NCI-H524 treated with DMSO at 0.1 percent for 48 hours (cell line): ENCODE measurements around the gene GNAI2.
"Not testable (repeated sequence)": the region's sequence is repeated elsewhere in the genome, so short reads cannot be mapped to it uniquely, and the experiment has no call there.

ENCODE experiments used
- DNase-seq: peaks from one replicate; lab custom pipeline; 2025; lab: John Stamatoyannopoulos, UW

GNAI2 gene

GRCh38 chr3:50245251-50245745 is 9.3 kb downstream of the GNAI2 start:
- DNase-seq: no peak

DNA sequence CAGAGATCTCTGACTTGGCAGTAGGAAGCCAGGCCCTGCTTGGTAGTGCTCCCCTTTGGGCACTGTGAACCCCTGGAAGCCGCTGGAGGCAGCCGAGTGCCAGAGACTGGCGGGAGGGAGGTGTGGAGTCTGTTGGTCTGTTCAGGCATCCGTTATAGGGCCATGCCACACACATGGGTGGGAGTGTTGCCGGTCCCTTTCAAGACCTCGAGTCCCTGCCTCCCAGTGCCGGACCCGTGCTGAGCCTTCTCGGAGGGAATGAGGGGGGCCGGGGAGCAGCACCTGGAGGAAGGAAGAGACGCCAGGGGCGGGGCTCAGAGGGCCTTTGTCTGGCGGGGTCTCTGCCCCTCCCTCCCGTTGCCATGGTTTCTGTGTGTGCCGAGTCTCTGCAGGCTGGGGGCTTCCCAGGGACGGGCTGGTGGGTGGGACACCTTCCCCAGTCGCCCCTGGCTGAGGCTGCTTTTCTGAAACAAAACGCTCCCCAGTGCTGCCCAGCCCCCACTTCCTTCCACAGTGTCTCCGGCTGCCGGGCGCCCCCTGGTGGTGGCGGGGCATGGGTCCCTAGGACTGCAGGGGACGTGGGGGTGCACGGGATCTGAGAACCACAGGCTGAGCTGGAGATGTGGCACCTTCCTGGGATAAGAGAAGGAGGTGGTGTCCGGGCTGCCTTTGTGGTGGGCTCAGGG is 10.0 kb downstream of the GNAI2 start:
- DNase-seq: no peak

GRCh38 chr3:50246517-50246954 is 10.5 kb downstream of the GNAI2 start:
- DNase-seq: no peak

GRCh38 chr3:50248387-50248786 is 12.4 kb downstream of the GNAI2 start:
- DNase-seq: no peak

DNA sequence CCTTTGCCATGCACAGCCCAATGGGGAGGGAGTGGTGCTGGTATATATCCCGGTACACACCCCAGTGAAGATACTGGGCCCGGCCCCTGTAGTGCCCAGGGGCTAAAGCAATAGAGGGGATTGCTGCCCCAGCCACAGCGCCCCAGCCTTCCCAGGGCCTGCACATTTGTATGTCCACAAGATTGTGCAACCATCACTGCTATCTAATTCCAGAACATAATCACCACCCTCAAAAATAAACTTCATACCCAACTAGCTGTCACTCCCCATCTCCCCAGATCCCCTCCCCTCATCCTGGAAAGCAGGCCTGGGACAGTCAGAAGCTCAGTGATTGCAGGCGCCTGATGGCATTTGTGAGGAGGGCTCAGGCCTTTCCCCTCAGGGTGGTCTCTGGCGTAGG is 13.5 kb downstream of the GNAI2 start:
- DNase-seq: no peak

GRCh38 chr3:50250514-50250913 is 14.5 kb downstream of the GNAI2 start:
- no peak for DNase-seq

- no peak for DNase-seq
Observed at GRCh38 chr3:50251220-50251619, 15.2 kb downstream of the GNAI2 start.

DNA sequence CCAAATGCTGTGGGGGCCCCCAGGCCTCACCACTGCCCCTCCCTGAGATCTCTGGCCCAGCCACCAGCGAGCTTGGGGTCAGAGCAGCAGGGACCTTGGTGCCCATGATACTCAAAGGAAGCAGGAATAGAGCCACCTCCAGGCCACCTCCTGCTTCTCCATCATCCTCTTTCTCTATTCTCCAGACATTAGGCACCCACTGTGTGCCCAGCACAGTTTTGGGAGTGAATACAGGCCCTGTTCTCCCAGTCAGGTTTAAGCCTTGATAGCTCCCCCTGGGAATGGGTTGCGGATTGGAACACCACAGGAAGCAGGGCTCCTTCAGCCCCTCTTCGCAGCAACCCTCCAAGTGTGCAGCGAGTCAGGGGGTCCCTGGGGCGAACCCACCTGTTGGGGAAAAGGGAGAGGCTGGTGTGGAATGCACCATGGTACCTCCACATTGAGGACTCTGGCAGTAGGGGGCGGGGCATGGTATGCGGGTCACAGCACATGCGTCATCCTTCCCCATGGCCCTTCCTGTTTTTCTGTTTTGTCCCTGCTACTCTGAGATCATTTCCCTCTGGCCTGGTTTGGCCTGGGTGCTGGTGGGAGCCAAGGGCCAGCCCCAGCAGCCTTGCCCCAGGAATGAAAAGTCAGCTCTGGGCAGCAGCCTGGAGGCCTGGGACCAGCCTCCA is 18.7 kb downstream of the GNAI2 start:
- no peak for DNase-seq

DNA sequence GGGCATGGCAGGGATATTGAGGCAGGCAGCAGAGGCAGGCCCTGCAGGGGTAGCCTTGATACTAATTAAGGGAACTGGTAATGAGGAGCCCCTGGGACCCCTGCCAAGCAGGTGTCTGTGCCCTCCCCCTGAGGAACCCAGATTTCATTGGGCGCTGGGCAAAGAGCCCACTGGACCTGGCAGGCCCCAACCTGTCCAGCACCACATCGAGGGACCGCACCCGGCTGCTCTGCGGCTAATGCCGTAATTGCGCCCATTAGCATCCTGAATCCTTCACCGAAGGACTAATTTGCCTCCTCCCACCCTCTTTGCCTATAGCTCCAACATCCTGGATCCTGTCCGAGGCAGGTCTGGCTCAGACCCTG is 19.2 kb downstream of the GNAI2 start:
- DNase-seq: no peak

DNA sequence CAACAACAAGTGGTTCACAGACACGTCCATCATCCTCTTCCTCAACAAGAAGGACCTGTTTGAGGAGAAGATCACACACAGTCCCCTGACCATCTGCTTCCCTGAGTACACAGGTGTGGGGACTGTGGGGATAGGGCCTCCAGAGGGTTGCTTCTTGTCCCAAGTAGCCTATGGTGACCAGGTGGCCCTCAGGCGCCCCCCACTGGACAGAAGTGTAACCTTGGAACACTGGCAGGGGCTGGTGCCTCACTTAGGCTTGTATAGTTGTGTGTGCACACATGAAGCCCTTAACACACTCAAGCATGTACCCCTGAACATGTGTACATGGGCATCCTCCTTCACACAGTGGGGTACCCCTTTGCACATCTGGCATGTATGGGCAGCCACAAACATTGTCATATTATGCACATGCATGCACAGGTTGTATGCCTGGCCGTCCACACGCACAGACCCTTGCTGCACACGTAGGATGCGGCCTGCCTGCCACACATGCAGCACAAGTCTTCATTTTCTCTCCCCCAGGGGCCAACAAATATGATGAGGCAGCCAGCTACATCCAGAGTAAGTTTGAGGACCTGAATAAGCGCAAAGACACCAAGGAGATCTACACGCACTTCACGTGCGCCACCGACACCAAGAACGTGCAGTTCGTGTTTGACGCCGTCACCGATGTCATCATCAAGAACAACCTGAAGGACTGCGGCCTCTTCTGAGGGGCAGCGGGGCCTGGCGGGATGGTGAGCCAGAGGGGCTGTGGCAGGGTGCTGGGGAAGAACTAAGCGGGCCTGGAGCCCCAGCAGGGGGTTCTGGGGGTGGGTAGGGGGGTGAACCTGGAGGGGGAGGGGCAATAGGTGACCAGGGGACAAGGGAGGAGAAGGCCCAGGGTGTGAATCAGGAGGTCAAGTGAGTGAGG is 21.2 kb downstream of the GNAI2 start:
- DNase-seq: no peak

DNA sequence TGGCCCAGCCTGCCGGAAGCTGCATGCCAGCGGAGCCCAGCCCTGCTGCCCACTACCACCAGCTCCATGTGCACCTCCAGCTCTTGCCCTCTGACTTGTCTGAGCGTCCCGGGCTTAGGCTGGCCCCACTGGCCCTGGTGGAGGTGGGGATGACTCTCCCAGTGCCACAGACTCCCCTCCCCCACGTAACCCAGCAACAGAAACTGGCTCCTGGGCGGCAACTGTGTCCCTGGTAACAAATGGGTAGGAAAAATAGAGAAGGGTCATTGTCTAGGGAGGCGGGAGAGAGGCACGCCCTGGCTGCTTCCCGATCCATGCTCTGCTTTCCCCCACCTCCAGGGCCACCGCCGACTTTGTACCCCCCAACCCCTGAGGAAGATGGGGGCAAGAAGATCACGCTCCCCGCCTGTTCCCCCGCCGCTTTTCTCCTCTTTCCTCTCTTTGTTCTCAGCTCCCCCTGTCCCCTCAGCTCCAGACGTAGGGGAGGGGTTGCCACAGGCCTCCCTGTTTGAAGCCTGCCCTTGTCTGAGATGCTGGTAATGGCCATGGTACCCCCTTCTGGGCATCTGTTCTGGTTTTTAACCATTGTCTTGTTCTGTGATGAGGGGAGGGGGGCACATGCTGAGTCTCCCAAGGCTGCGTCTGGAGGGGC is 22.2 kb downstream of the GNAI2 start:
- DNase-seq: no peak

DNA sequence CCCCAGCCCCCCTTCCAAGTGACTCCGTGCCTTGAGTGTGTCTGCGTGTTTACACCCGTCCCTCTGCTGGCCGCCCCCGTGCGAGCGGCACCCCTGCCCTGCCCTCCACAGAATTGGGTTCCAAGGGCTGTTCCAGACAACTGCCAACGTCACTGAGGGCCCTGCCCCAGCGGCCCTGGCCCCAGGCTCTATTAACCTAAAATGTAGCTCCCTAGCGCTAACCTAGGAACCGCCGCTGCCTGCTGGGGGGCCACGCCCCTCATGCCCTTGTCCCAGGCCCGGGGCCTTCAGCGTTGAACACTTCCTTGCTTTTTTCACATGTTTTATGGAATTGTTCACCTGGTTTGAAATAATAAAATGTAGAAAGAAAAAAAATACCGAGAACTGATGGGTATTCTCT is 23.0 kb downstream of the GNAI2 start:
- DNase-seq: no peak

- DNase-seq: no peak
Observed at GRCh38 chr3:50259432-50260026, 23.5 kb downstream of the GNAI2 start.

DNA sequence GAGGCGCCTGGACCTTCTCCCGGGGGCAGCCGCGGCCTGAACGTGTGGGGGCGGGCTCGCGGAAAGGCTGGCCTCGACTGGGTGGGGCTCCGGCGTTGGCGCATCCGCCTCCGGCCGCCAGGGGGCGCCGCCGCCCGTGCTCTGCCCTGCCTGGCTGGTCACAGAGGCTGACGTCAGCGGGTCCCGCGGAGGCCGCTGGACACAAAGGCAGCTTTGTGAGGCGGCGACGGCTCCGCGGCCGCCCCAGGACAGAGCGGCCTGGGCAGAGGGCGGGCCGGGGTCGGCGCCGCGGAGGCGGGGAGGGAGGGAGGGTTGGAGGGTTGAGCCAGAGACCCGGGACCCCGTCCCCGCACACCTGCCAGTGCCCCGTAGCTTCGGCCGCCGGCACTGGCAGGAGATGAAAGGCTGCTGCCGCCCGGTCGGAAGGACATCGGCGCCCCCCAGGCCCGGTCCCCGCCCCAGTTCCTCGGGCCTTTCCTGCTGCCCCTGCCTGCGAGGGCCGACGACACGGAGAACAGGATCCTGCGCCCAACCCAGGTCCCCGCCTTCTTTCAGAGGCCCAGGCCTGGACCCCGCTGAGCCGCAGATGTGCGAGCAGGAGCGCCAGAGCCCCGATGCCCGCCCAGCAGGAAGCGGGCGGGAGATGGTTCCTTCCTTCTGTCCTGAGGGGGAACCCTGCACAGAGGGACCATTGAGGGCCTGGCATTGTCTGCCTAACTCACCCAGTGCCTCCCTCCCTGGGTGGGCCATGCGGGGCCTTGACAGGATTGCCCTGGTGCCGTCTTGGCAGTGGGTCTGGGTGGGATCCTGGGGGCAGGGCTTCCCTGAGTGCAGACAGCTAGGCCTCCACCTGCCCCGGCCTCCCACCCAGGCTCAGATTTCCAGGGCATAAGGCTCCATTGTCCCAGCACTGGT is 24.3 kb downstream of the GNAI2 start:
- DNase-seq: no peak

DNA sequence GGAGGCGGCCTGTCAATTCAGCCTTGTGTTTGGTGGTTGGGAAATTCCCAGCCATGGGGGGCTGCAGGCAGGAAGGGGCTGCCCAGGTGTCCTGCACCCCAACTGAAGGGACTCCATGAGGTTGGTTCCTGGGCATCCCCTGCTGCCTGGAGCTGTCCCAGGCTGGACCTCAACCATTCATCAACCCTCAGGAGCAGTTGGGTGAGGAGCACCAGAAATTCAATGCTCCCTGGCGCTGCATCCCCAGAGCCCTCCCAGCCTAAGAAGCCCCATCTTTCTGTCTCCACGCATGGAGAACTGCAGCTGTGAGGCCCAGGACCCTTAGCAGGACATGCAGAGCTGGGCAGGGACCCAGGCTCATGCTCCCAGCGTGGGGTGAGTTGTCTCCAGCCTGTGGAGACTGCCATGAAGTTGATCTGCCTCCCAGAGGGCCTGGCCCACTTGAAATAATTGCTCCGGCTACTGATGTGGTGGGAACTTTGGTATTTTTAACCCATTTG is 25.0 kb downstream of the GNAI2 start:
- no peak for DNase-seq

DNA sequence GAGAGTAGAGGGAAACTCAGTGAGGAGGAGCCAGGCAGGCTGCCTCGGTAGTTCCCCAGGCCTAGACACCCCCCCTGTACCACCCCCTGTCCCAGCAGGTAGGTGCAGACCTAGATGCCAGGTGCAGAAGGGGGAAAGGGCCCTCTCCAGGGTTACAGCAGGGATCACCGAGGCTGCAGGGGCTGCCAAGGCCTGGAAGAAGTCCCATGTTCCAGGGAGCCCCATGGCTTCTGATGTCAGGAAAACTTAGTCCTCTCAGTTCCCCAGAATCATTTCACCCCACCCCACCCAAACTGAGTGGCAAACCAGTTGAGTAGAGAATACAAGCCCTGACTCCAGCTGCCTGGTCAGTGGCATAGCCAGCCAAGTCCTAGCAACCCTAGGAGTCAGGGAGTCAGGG is 25.5 kb downstream of the GNAI2 start:
- DNase-seq: no peak

DNA sequence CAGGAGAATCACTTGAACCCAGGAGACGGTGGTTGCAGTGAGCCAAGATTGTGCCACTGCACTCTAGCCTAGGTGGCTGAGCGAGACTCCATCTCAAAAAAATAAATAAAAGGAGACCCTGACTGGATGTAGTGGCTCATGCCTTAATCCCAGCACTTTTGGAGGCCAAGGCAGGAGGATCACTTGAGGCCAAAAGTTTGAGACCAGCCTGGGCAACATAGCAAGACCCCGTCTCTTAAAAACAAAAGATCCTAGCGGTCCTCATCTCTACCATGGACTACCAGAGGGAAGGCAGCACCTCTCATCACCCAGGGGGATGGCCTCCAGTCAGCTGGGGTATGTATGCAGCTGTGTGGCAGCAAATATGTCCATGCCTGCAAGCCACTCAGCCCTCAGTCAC is 26.2 kb downstream of the GNAI2 start:
- DNase-seq: not testable (repeated sequence)

GRCh38 chr3:50262778-50263177 is 26.8 kb downstream of the GNAI2 start:
- DNase-seq: no peak

- DNase-seq: no peak
Observed at GRCh38 chr3:50263478-50264382, 27.7 kb downstream of the GNAI2 start.
